Gastrocnemius medialis (tissue), 4 donors: ENCODE measurements around the gene IQCC. TPM values are rescaled to one million over a fixed set of nuclear protein-coding genes. Genes with fewer than 3 reads are reported as not detected.

Experiments used
- ATAC-seq, 2 donors: fragments of 150-250 bp; one replicate each; pipeline ENCODE4 v1.9.1; 2016
- DNase-seq, 2 donors: peaks; one replicate each; pipeline ENCODE4 v3.0.0-alpha.2; 2019
- H3K27ac ChIP-seq, 4 donors: fragments of 200-600 bp; sonication (generic); 1 replicate in 1 of 4; 2 replicates in 3 of 4; pipeline ENCODE4 v1.5.1; 2016 to 2018; ENCODE audit warnings: mild to moderate bottlenecking in 2 of 4, moderate library complexity in 1 of 4
- H3K27me3 ChIP-seq, 3 donors: fragments of 200-600 bp; sonication (generic) in 2 of 3; 1 replicate in 1 of 3; 2 replicates in 2 of 3; pipeline versions ENCODE4 v1.5.1 to v1.6.0; 2016 to 2019; ENCODE audit warnings: mild to moderate bottlenecking in 1 of 3, moderate library complexity in 1 of 3
- H3K36me3 ChIP-seq, 2 donors: fragments of 200-600 bp; sonication (generic) in 1 of 2; one replicate each; pipeline ENCODE4 v1.5.1; 2017 to 2018
- H3K4me1 ChIP-seq, 2 donors: fragments of 200-600 bp; sonication (generic) in 1 of 2; one replicate each; pipeline ENCODE4 v1.5.1; 2016 to 2017; ENCODE audit warnings: mild to moderate bottlenecking in 2 of 2
- H3K4me3 ChIP-seq, 4 donors: fragments of 200-600 bp; sonication (generic) in 3 of 4; 1 replicate in 1 of 4; 2 replicates in 3 of 4; pipeline ENCODE4 v1.5.1; 2016 to 2019; ENCODE audit warnings: mild to moderate bottlenecking in 2 of 4
- H3K9me3 ChIP-seq, 3 donors: fragments of 200-600 bp; sonication (generic) in 2 of 3; 1 replicate in 1 of 3; 2 replicates in 2 of 3; pipeline ENCODE4 v1.5.1; 2016 to 2019
- POLR2A ChIP-seq, 2 donors: fragments of 450-650 bp; IDR thresholded peaks; one replicate each; pipeline ENCODE4 v1.6.1; 2017; ENCODE audit warnings: antibody characterized with exemption in 2 of 2, mild to moderate bottlenecking in 2 of 2, moderate library complexity in 2 of 2
- in situ Hi-C, 4 donors: fragments of 200-750 bp; cut with MboI; loops; one replicate each; pipeline versions ENCODE4 v1.15.0 to v1.8.0; 2017; ENCODE audit warnings: low sequenced_read_pairs in 4 of 4
- intact Hi-C: fragments of 100-400 bp; cut with DNase I; formaldehyde crosslinking; loops from one replicate; pipeline ENCODE4 v1.15.1; 2023; ENCODE audit warnings: low total_unique reads
- total RNA-seq, 4 donors: library from RNA; depleted of rRNA; stranded (reverse); fragments of >200 nt; gene quantifications; one replicate each; pipeline versions ENCODE4 v1.1.0 to v1.2.3, GENCODE V29; 2016
- TF ChIP-seq, protein P1 (sequence below), 5 experiments: fragments of 450-650 bp in 3 of 5; fragments of 200-600 bp in 2 of 5; sonication (generic) in 2 of 5; IDR thresholded peaks in 4 of 5; conservative IDR thresholded peaks in 1 of 5; 1 replicate in 4 of 5; 2 replicates in 1 of 5; pipeline ENCODE4 v1.5.1; 2016 to 2019; ENCODE audit warnings: antibody characterized with exemption in 5 of 5, mild to moderate bottlenecking in 3 of 5, moderate library complexity in 3 of 5

IQCC gene
- total RNA-seq, 4 donors from 2014 or later = 0.49 to 0.93 (median 0.83) TPM

DNA sequence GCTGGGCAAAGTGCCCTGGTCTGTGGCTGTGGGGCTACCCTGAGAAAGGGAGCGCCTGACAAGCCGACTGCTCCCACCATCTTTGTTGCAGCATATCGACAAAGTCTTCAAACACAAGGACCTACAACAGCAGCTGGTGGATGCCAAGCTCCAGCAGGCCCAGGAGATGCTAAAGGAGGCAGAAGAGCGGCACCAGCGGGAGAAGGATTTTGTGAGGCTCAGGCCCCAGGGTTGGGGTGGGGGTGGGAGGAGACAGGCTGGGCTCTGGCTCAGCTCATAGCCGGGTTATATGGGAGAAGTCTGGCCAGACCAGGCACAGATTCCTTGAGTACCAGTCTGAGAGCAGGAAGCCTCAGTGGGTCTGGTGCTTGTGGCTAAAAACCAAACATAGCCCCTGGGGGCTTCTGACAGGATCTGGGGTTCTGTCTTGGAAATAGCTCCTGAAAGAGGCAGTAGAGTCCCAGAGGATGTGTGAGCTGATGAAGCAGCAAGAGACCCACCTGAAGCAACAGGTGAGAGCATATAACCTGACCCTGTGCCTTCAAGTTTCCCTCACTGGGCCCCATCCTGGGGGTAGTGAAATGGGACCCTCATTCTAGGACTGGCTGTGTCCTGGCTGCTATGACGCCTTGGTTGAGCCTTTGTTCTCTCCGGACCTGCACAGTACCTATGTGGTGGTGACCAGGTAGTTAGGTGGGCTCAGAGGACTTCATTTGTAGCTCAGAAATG is 13.1 kb upstream of the IQCC start:
- in situ Hi-C loops (no loop called here), intact Hi-C loops (no loop called here)
- DNase-seq (no peak), ATAC-seq (no peak)
- TF ChIP-seq, protein P1, sequence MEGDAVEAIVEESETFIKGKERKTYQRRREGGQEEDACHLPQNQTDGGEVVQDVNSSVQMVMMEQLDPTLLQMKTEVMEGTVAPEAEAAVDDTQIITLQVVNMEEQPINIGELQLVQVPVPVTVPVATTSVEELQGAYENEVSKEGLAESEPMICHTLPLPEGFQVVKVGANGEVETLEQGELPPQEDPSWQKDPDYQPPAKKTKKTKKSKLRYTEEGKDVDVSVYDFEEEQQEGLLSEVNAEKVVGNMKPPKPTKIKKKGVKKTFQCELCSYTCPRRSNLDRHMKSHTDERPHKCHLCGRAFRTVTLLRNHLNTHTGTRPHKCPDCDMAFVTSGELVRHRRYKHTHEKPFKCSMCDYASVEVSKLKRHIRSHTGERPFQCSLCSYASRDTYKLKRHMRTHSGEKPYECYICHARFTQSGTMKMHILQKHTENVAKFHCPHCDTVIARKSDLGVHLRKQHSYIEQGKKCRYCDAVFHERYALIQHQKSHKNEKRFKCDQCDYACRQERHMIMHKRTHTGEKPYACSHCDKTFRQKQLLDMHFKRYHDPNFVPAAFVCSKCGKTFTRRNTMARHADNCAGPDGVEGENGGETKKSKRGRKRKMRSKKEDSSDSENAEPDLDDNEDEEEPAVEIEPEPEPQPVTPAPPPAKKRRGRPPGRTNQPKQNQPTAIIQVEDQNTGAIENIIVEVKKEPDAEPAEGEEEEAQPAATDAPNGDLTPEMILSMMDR (IDR thresholded peaks at IDR 0.05 in 4 of 5, conservative IDR thresholded peaks at IDR 0.05 in 1 of 5) = no peak
- TF ChIP-seq POLR2A (IDR thresholded peaks at IDR 0.05) = no peak
- Histone ChIP-seq H3K36me3 (peaks cover 6 to 90% of the 10 kb centered on the region in 2 donors), H3K27ac (no peak overlapping the region), H3K27me3 (no peaks in the 10 kb centered on the region), H3K4me3 (no peak overlapping the region), H3K9me3 (no peaks in the 10 kb centered on the region), H3K4me1 (peaks cover 10 to 20% of the 10 kb centered on the region in 2 donors)

DNA sequence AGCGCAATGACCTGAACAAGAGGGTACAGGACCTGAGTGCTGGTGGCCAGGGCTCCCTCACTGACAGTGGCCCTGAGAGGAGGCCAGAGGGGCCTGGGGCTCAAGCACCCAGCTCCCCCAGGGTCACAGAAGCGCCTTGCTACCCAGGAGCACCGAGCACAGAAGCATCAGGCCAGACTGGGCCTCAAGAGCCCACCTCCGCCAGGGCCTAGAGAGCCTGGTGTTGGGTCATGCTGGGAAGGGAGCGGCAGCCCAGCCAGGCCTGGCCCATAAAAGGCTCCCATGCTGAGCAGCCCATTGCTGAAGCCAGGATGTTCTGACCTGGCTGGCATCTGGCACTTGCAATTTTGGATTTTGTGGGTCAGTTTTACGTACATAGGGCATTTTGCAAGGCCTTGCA is 10.5 kb upstream of the IQCC start:
- Histone ChIP-seq H3K27ac (peak overlapping the region in 3 of 4 donors; percentile 31 to 99 (median 98)), H3K9me3 (no peaks in the 10 kb centered on the region), H3K4me3 (no peak overlapping the region), H3K36me3 (peaks cover 3 to 64% of the 10 kb centered on the region in 2 donors), H3K27me3 (no peaks in the 10 kb centered on the region), H3K4me1 (peaks cover 32 to 44% of the 10 kb centered on the region in 2 donors)
- in situ Hi-C loops = no loop called here
- no peak for TF ChIP-seq POLR2A (IDR thresholded peaks at IDR 0.05)
- TF ChIP-seq, protein P1 (IDR thresholded peaks at IDR 0.05 in 4 of 5, conservative IDR thresholded peaks at IDR 0.05 in 1 of 5) = no peak
- DNase-seq (no peak), ATAC-seq (no peak)
- intact Hi-C loops = no loop called here

DNA sequence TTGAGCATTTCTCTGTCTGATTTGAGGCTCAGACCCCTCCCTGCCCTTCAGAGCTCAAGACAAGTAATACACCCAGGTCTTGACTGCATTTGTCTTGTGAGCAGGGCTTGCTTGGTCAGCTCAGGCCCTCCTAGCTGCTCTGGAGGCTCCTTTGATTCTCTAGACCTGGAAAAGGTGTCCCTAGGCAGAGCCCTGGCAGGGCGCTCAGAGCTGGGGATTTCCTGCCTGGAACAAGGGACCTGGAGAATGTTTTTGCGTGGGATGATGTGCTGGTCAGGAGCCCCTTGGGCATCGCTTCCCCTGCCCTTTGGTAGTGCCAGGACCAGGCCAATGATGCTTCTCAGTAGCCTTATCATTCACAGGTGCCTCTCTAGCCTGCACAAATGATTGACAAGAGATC is 9.9 kb upstream of the IQCC start:
- Histone ChIP-seq H3K27ac (peak overlapping the region in 3 of 4 donors; percentile 86 to 99 (median 98)), H3K27me3 (no peaks in the 10 kb centered on the region), H3K36me3 (peaks cover 3 to 59% of the 10 kb centered on the region in 2 donors), H3K4me3 (no peak overlapping the region), H3K9me3 (no peaks in the 10 kb centered on the region), H3K4me1 (peaks cover 33 to 45% of the 10 kb centered on the region in 2 donors)
- TF ChIP-seq POLR2A (IDR thresholded peaks at IDR 0.05) = no peak
- TF ChIP-seq, protein P1 (IDR thresholded peaks at IDR 0.05 in 4 of 5, conservative IDR thresholded peaks at IDR 0.05 in 1 of 5) = no peak
- no peak for DNase-seq
- in situ Hi-C loops (no loop called here), intact Hi-C loops (no loop called here)
- no peak for ATAC-seq

DNA sequence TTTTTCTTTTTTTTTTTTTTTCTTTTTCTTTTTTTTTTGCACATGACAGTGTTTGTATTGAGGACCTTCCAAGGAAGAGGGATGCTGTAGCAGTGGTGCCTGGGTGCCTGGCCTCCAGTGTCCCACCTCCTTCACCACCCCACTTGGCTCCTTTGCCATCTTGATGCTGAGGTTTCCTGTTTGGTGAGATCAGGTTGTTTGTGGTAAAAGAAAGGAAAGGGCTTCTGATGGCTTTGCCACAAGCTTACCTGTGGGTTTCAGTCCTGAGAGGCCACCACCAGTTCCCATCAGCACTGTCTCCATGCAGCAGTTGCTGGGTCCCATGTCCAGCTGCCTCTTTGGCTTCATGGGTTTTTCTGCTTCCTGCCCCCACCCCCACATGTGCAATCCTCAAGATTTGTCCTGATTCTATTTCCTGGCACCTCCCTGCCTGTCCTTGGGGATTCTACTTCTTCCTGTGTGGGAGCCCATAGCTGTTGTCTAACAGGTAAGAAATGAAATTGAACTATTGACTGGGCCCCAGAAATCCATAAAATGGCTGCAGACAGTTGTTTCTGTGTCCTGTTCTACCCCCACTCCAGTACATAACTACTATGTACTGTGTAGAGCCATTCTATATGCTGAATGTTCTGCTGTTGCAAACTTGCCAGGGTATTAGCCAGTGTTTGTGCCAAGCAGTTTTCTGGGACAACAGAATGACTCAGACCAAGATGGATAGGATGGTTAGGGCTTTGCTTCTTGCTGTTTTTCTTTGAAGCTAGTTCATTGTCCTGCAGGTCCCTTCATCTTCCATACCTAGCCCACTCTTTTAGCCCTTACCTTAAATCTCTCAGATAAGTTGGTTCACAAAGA is 9.3 kb upstream of the IQCC start:
- in situ Hi-C loops = no loop called here
- H3K36me3 ChIP-seq = peaks cover 3 to 52% of the 10 kb centered on the region in 2 donors
- DNase-seq = no peak
- ATAC-seq = peak in 1 of 2 donors; percentile 35
- H3K27me3 ChIP-seq = no peaks in the 10 kb centered on the region
- H3K9me3 ChIP-seq = no peaks in the 10 kb centered on the region
- peak overlapping the region; percentile 86 to 99 (median 94) for H3K27ac ChIP-seq
- peaks cover 35 to 48% of the 10 kb centered on the region in 2 donors for H3K4me1 ChIP-seq
- intact Hi-C loops = no loop called here
- no peak overlapping the region for H3K4me3 ChIP-seq
- TF ChIP-seq POLR2A (IDR thresholded peaks at IDR 0.05) = no peak
- TF ChIP-seq, protein P1 (IDR thresholded peaks at IDR 0.05 in 4 of 5, conservative IDR thresholded peaks at IDR 0.05 in 1 of 5) = no peak
